Measurements from ENCODE around the gene SBNO1.

- no peak for TF ChIP-seq CTCF (conservative IDR thresholded peaks at IDR 0.05; ENCODE audit: low read depth, low read length)
- TF ChIP-seq EZH2 (IDR thresholded peaks at IDR 0.05; ENCODE audit: borderline replicate concordance, low read depth, low read length, poor library complexity, severe bottlenecking), result no peak
Observed at GRCh38 chr12:123270214-123271000, 94.2 kb downstream of the SBNO1 start.

Measured in A673 (cell line).